GM12878 (cell line): ENCODE measurements around the gene HRNR. TPM values are rescaled to one million over a fixed set of nuclear protein-coding genes. Genes with fewer than 3 reads are reported as not detected.

Experiments
- ATAC-seq: fragments of 200-7000 bp; cut with Tn5 transposase; 3 replicates; pipeline ENCODE4 v1.9.1; 2020; ENCODE audit warnings: mild to moderate bottlenecking, moderate library complexity
- BruUV-seq: library from RNA; stranded (reverse); fragments of 400-500 nt; replicated peaks from 2 replicates; lab custom pipeline; 2021; lab: Mats Ljungman, UMichigan
- CTCF ChIA-PET: fragments of 300-600 bp; sonication (Branson Sonifier 250); formaldehyde crosslinking; extraction: SDS; loops from one replicate; lab custom pipeline; 2021; ENCODE audit warnings: inconsistent platforms; lab: Yijun Ruan, JAX
- POLR2A ChIA-PET: fragments of 350-600 bp; formaldehyde crosslinking; extraction: SDS; loops from one replicate; lab custom pipeline; 2021; ENCODE audit warnings: inconsistent platforms; lab: Charles Lee
- RAD21 ChIA-PET: fragments of 300-600 bp; sonication (Branson Sonifier 250); formaldehyde crosslinking; loops from one replicate; lab custom pipeline; 2023; ENCODE audit warnings: antibody characterized with exemption; ENCODE audit not compliant: unreplicated experiment; lab: Charles Lee
- SMC1A ChIA-PET: fragments of 300-600 bp; sonication (Branson Sonifier 250); formaldehyde crosslinking; loops from one replicate; lab custom pipeline; 2023; ENCODE audit not compliant: unreplicated experiment, uncharacterized antibody; lab: Charles Lee
- DNase-seq: peaks from one replicate; pipeline ENCODE4 v3.0.0-alpha.2; 2011; ENCODE audit warnings: low read depth, low spot score
- FAIRE-seq: peaks from 3 replicates; lab custom pipeline; 2011; peaks lifted over from hg19 to GRCh38; lab: Jason Lieb, UNC
- H2AFZ ChIP-seq: 2 replicates; pipeline ENCODE4 v1.6.0; 2011; ENCODE audit warnings: low read depth, low read length, control low read depth; ENCODE audit not compliant: control insufficient read depth
- H3K27ac ChIP-seq: 2 replicates; pipeline ENCODE4 v1.5.1; 2011; ENCODE audit warnings: control low read depth; ENCODE audit not compliant: control insufficient read depth, insufficient read depth
- H3K27me3 ChIP-seq, 2 experiments: replicated peaks in 1 of 2; 2 replicates each; pipeline versions ENCODE4 v1.6.0 to v1.6.1; 2011; ENCODE audit warnings: low read length in 1 of 2; ENCODE audit not compliant: control insufficient read depth in 2 of 2, insufficient read depth in 2 of 2
- H3K36me3 ChIP-seq, 2 experiments: 2 replicates each; pipeline ENCODE4 v1.5.1; 2011; ENCODE audit warnings: low read length in 1 of 2; ENCODE audit not compliant: control insufficient read depth in 2 of 2, insufficient read depth in 2 of 2
- H3K4me1 ChIP-seq: 2 replicates; pipeline ENCODE4 v1.6.1; 2011; ENCODE audit warnings: mild to moderate bottlenecking, low read length, moderate library complexity, mixed read lengths; ENCODE audit not compliant: control insufficient read depth, insufficient read depth
- H3K4me2 ChIP-seq: 2 replicates; pipeline ENCODE4 v1.6.0; 2011; ENCODE audit warnings: control low read depth; ENCODE audit not compliant: control insufficient read depth, insufficient read depth
- H3K4me3 ChIP-seq: fragments of 200-600 bp; sonication (generic); 2 replicates; pipeline ENCODE4 v1.5.1; 2016
- H3K79me2 ChIP-seq: 2 replicates; pipeline ENCODE4 v1.6.0; 2011; ENCODE audit warnings: low read length; ENCODE audit not compliant: control insufficient read depth, insufficient read depth
- H3K9ac ChIP-seq: 2 replicates; pipeline ENCODE4 v1.8.0; 2011; ENCODE audit warnings: low read length, control low read depth, mixed read lengths; ENCODE audit not compliant: control insufficient read depth, insufficient read depth
- H3K9me3 ChIP-seq: replicated peaks from 3 replicates; pipeline ENCODE4 v1.5.1; 2011; ENCODE audit warnings: mild to moderate bottlenecking, low read length; ENCODE audit not compliant: control insufficient read depth, insufficient read depth
- H4K20me1 ChIP-seq: 2 replicates; pipeline ENCODE4 v1.6.0; 2011; ENCODE audit not compliant: control insufficient read depth, insufficient read depth
- ATF7 ChIP-seq: fragments of 450-650 bp; IDR thresholded peaks from 2 replicates; pipeline ENCODE4 v1.6.1; 2016; ENCODE audit warnings: low read depth, mild to moderate bottlenecking
- CHD1 ChIP-seq: IDR thresholded peaks from 2 replicates; pipeline ENCODE4 v1.6.1; 2012; ENCODE audit warnings: low read depth, low read length, improper control_type of control experiment
- CHD4 ChIP-seq: fragments of 200-600 bp; sonication (generic); IDR thresholded peaks from 2 replicates; pipeline ENCODE4 v1.6.1; 2016; ENCODE audit warnings: mild to moderate bottlenecking
- CREB1 ChIP-seq: IDR thresholded peaks from 2 replicates; pipeline ENCODE4 v1.6.1; 2012; ENCODE audit warnings: low read depth, mild to moderate bottlenecking, inconsistent platforms
- EP300 ChIP-seq, 2 experiments: fragments of 150-350 bp in 1 of 2; IDR thresholded peaks; 2 replicates each; pipeline ENCODE4 v1.6.1; 2011 to 2012; ENCODE audit warnings: low read depth in 2 of 2, low read length in 2 of 2, borderline replicate concordance in 1 of 2, improper control_type of control experiment in 1 of 2, inconsistent platforms in 1 of 2; ENCODE audit not compliant: control insufficient read depth in 1 of 2
- ESRRA ChIP-seq: IDR thresholded peaks from 2 replicates; pipeline ENCODE4 v1.6.1; 2012; ENCODE audit warnings: mild to moderate bottlenecking, low read length, improper control_type of control experiment
- EZH2 ChIP-seq: IDR thresholded peaks from 2 replicates; pipeline ENCODE4 v1.6.1; 2012; ENCODE audit warnings: low read depth, mild to moderate bottlenecking, control low read depth, inconsistent platforms, low read length, borderline replicate concordance; ENCODE audit not compliant: control insufficient read depth
- FOS ChIP-seq: IDR thresholded peaks from 3 replicates; pipeline ENCODE4 v1.6.1; 2011; ENCODE audit warnings: borderline replicate concordance; ENCODE audit not compliant: insufficient read length; ENCODE audit errors: extremely low read depth
- HSF1 ChIP-seq: fragments of 150-350 bp; IDR thresholded peaks from 2 replicates; pipeline ENCODE4 v1.6.1; 2014; ENCODE audit warnings: mild to moderate bottlenecking, low read depth, low read length
- MYC ChIP-seq: IDR thresholded peaks from 2 replicates; pipeline ENCODE4 v1.6.1; 2011; ENCODE audit warnings: mild to moderate bottlenecking, low read length, moderate library complexity, inconsistent platforms; ENCODE audit not compliant: insufficient read depth, insufficient replicate concordance, insufficient read length, severe bottlenecking
- RB1 ChIP-seq: fragments of 450-650 bp; formaldehyde crosslinking; IDR thresholded peaks from 2 replicates; pipeline ENCODE4 v1.6.1; 2017; ENCODE audit warnings: mild to moderate bottlenecking, borderline replicate concordance
- SIN3A ChIP-seq: IDR thresholded peaks from 2 replicates; pipeline ENCODE4 v1.6.1; 2012; ENCODE audit warnings: low read depth, low read length, improper control_type of control experiment
- SMAD1 ChIP-seq: fragments of 450-650 bp; IDR thresholded peaks from 2 replicates; pipeline ENCODE4 v1.6.1; 2018; ENCODE audit warnings: mild to moderate bottlenecking, low read depth; ENCODE audit not compliant: partially characterized antibody
- SREBF2 ChIP-seq: IDR thresholded peaks from 2 replicates; pipeline ENCODE4 v1.6.1; 2012; ENCODE audit warnings: mild to moderate bottlenecking, low read length
- TCF3 ChIP-seq: IDR thresholded peaks from 2 replicates; pipeline ENCODE4 v1.6.1; 2012; ENCODE audit warnings: low read depth, mild to moderate bottlenecking, low read length, borderline replicate concordance; ENCODE audit not compliant: insufficient read depth
- ZNF274 ChIP-seq: IDR thresholded peaks from one replicate; pipeline ENCODE4 v1.8.0; 2011; ENCODE audit not compliant: insufficient read length, insufficient read depth
- ZNF622 ChIP-seq: fragments of 450-650 bp; IDR thresholded peaks from 2 replicates; pipeline ENCODE4 v1.6.1; 2017; ENCODE audit warnings: mild to moderate bottlenecking, inconsistent platforms
- ZZZ3 ChIP-seq: IDR thresholded peaks from 2 replicates; pipeline ENCODE4 v1.6.1; 2011; ENCODE audit warnings: low read depth; ENCODE audit not compliant: control insufficient read depth, insufficient read length
- WGBS: methylation state at CpG from one replicate; pipeline ENCODE4 v1.1.6; 2016; ENCODE audit warnings: low lambda C conversion rate; ENCODE audit not compliant: insufficient replicate concordance, insufficient coverage; ENCODE audit errors: missing lambda C conversion rate; 5-methylcytosine and 5-hydroxymethylcytosine counted together
- in situ Hi-C: fragments of 300-500 bp; cut with MboI; formaldehyde crosslinking; loops from 9 replicates; pipeline ENCODE4 v1.14.3; 2018; ENCODE audit warnings: mixed read lengths
- intact Hi-C: fragments of 100-400 bp; cut with micrococcal nuclease; formaldehyde crosslinking; loops from one replicate; pipeline ENCODE4 v1.14.2; 2022; ENCODE audit not compliant: unreplicated experiment
- polyA plus RNA-seq, 11 experiments: library from polyadenylated mRNA; depleted of rRNA in 4 of 11; unstranded in 6 of 11; stranded (reverse) in 5 of 11; fragments of >200 nt; fragmentation: Nextera tagmentation in 4 of 11; fragmentation: Illumina TruSeq in 1 of 11; extraction: Ambion mirVana in 4 of 11; extraction: Trizol in 1 of 11; gene quantifications; 1 replicate in 1 of 11; 2 replicates in 10 of 11; pipeline versions ENCODE4 v1.2.1 to v1.2.3, GENCODE V29; 2011 to 2016; ENCODE audit warnings: inconsistent platforms in 2 of 11, missing spikeins in 2 of 11, low read depth in 1 of 11
- total RNA-seq, 4 experiments: library from RNA; depleted of rRNA in 3 of 4; stranded (reverse); fragments of >200 nt in 3 of 4; fragmentation: Illumina TruSeq in 1 of 4; extraction: Trizol in 1 of 4; gene quantifications; 2 replicates each; pipeline versions ENCODE4 v1.2.1 to v1.2.3, GENCODE V29; 2013 to 2021

The HRNR gene
- total and polyA plus RNA-seq, 10 of the 15 experiments (the other 5 are each of a cell fraction or from before 2014, with no cell fraction given) = not detected

DNA sequence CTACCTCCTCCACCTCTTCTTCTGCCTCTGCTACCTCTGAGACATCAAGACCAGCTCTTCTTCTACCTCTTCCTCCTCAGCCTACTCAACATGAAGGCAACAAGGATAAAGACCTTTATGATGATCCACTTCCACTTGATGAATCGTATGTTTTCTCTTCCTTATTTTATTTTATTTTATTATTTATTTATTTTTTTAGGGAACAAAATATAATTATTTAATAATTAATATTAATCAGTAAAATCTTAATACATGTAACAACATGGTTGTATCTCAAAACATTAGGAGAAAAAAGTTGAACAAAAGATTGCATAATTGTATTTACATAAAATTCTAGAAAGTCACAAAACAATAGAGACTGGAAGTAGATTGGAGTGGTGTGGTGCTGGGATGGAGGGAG lies 13.1 kb upstream of the HRNR start:
- intact Hi-C loops = no loop called here
- H3K4me3 ChIP-seq = no peak overlapping the region
- H3K9ac ChIP-seq = no peak overlapping the region
- no TSS peak for BruUV-seq
- ChIA-PET POLR2A (no interaction called here), CTCF (no interaction called here), SMC1A (no interaction called here), RAD21 (interaction anchor here (0.7 kb wide), 1 partner anchor 233 kb away, joined by 3 read pairs; no protein-coding TSS in a partner anchor)
- no peak overlapping the region for H3K27ac ChIP-seq
- H3K79me2 ChIP-seq = no peaks in the 10 kb centered on the region
- no peak for FAIRE-seq
- H3K4me2 ChIP-seq = no peak overlapping the region
- H3K9me3 ChIP-seq = no peaks in the 10 kb centered on the region
- no peak for ATAC-seq
- no peak for DNase-seq
- H4K20me1 ChIP-seq = no peaks in the 10 kb centered on the region
- no peak overlapping the region for H2AFZ ChIP-seq
- in situ Hi-C loops = no loop called here
- no peaks in the 10 kb centered on the region for H3K4me1 ChIP-seq
- WGBS = 14% methylated on average over 1 of the region's 1 CpG
- H3K27me3 ChIP-seq = no peaks in the 10 kb centered on the region
- TF ChIP-seq SREBF2 (no peak), CREB1 (no peak), ESRRA (no peak), SMAD1 (no peak), ATF7 (no peak), TCF3 (no peak), RB1 (no peak), HSF1 (no peak), MYC (no peak), ZNF274 (no peak), CHD1 (no peak), CHD4 (no peak), ZNF622 (no peak), EZH2 (no peak), ZZZ3 (no peak), FOS (no peak), EP300 (IDR thresholded peaks at IDR 0.05; ENCODE audit: borderline replicate concordance in 1 of 2, control insufficient read depth in 1 of 2, low read depth in 2 of 2, low read length in 2 of 2) (no peak), SIN3A (no peak)
- H3K36me3 ChIP-seq = no peaks in the 10 kb centered on the region
